ENCODE measurements around the gene SSBP4. TPM values are rescaled to one million over a fixed set of nuclear protein-coding genes. Genes with fewer than 3 reads are reported as not detected.

Gene SSBP4
- total and polyA plus RNA-seq, 9 of the 15 experiments (the other 6 are each of a cell fraction or from before 2014, with no cell fraction given), result 1.1 to 189 (median 39.0) TPM

GRCh38 chr19:18390065-18390907, 28.9 kb upstream of the SSBP4 start (continued):
- peak; percentile 23; the same call in 1 of the 2 replicates for TF ChIP-seq ETV5 (CRISPR knock-in tag; IDR thresholded peaks at IDR 0.05; ENCODE audit: low read depth)
- TF ChIP-seq SMARCA5 (IDR thresholded peaks at IDR 0.05), result peak; percentile 71; the same call in 1 of the 2 replicates
- peak; percentile 19; the same call in 1 of the 2 replicates for TF ChIP-seq ATF4 (CRISPR knock-in tag; IDR thresholded peaks at IDR 0.05)
- 0 out of 2 replicates have a peak, but pooled peaks have one; percentile 8 for TF ChIP-seq ZNF212 (CRISPR knock-in tag; IDR thresholded peaks at IDR 0.05)
- no peak for TF ChIP-seq HIVEP1 (CRISPR knock-in tag; IDR thresholded peaks at IDR 0.05)
- TF ChIP-seq ZFX (CRISPR knock-in tag; IDR thresholded peaks at IDR 0.05), result no peak; the same call in 1 of the 2 replicates
- TF ChIP-seq SMAD3 (CRISPR knock-in tag; conservative IDR thresholded peaks at IDR 0.05), result peak; percentile 18; the same call in 1 of the 2 replicates
- TF ChIP-seq USF2 (CRISPR knock-in tag; IDR thresholded peaks at IDR 0.05), result no peak
- TF ChIP-seq ZNF324 (CRISPR knock-in tag; IDR thresholded peaks at IDR 0.05), result 0 out of 2 replicates have a peak, but pooled peaks have one; percentile 40
- no peak for TF ChIP-seq ZNF311 (CRISPR knock-in tag; IDR thresholded peaks at IDR 0.05)
- TF ChIP-seq, protein P1, sequence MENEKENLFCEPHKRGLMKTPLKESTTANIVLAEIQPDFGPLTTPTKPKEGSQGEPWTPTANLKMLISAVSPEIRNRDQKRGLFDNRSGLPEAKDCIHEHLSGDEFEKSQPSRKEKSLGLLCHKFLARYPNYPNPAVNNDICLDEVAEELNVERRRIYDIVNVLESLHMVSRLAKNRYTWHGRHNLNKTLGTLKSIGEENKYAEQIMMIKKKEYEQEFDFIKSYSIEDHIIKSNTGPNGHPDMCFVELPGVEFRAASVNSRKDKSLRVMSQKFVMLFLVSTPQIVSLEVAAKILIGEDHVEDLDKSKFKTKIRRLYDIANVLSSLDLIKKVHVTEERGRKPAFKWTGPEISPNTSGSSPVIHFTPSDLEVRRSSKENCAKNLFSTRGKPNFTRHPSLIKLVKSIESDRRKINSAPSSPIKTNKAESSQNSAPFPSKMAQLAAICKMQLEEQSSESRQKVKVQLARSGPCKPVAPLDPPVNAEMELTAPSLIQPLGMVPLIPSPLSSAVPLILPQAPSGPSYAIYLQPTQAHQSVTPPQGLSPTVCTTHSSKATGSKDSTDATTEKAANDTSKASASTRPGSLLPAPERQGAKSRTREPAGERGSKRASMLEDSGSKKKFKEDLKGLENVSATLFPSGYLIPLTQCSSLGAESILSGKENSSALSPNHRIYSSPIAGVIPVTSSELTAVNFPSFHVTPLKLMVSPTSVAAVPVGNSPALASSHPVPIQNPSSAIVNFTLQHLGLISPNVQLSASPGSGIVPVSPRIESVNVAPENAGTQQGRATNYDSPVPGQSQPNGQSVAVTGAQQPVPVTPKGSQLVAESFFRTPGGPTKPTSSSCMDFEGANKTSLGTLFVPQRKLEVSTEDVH (IDR thresholded peaks at IDR 0.05; ENCODE audit: low read depth, partially characterized antibody), result peak; percentile 74
- 0 out of 4 replicates have a peak, but pooled peaks of 1 of the 2 experiments have one; percentile 20 for TF ChIP-seq TRIM24 (IDR thresholded peaks at IDR 0.05)
- TF ChIP-seq DMBX1 (CRISPR knock-in tag; IDR thresholded peaks at IDR 0.05; ENCODE audit: borderline replicate concordance), result peak; percentile 59; the same call in 1 of the 2 replicates
- 0 out of 2 replicates have a peak, but pooled peaks have one; percentile 21 for TF ChIP-seq ARID3A (IDR thresholded peaks at IDR 0.05; ENCODE audit: borderline replicate concordance, low read depth, low read length)
- no peak for TF ChIP-seq CEBPG (CRISPR knock-in tag; IDR thresholded peaks at IDR 0.05)
- peak; percentile 22 to 47; a peak in 3 of 4 replicates for TF ChIP-seq CEBPG (tag; conservative IDR thresholded peaks at IDR 0.05 in 1 of 2, IDR thresholded peaks at IDR 0.05 in 1 of 2)
- TF ChIP-seq RCOR1 (IDR thresholded peaks at IDR 0.05; ENCODE audit: borderline replicate concordance in 1 of 2, low read depth in 2 of 2, low read length in 2 of 2), result no peak
- TF ChIP-seq ZNF436 (CRISPR knock-in tag; IDR thresholded peaks at IDR 0.05), result peak; percentile 67
- TF ChIP-seq DLX4 (CRISPR knock-in tag; IDR thresholded peaks at IDR 0.05), result 0 out of 2 replicates have a peak, but pooled peaks have one; percentile 57
- TF ChIP-seq FOXJ3 (CRISPR knock-in tag; IDR thresholded peaks at IDR 0.05), result no peak
- no peak for TF ChIP-seq DNMT1 (IDR thresholded peaks at IDR 0.05)

Measured in K562 (cell line).